Dermis blood vessel endothelial cell (primary cell): ENCODE results near the gene FICD. TPM values are rescaled to one million over a fixed set of nuclear protein-coding genes. Genes with fewer than 3 reads are reported as not detected.
"Not testable (repeated sequence)": the region's sequence is repeated elsewhere in the genome, so short reads cannot be mapped to it uniquely, and the experiment has no call there.

Source experiments
- DNase-seq: peaks from one replicate; pipeline ENCODE4 v3.0.0; 2010
- total RNA-seq: library from RNA; depleted of rRNA; stranded (reverse); fragments of >200 nt; gene quantifications from 2 replicates; pipeline ENCODE4 v1.2.3, GENCODE V29; 2014

The FICD gene
- total RNA-seq = 7.0 TPM in 2 replicates

DNA sequence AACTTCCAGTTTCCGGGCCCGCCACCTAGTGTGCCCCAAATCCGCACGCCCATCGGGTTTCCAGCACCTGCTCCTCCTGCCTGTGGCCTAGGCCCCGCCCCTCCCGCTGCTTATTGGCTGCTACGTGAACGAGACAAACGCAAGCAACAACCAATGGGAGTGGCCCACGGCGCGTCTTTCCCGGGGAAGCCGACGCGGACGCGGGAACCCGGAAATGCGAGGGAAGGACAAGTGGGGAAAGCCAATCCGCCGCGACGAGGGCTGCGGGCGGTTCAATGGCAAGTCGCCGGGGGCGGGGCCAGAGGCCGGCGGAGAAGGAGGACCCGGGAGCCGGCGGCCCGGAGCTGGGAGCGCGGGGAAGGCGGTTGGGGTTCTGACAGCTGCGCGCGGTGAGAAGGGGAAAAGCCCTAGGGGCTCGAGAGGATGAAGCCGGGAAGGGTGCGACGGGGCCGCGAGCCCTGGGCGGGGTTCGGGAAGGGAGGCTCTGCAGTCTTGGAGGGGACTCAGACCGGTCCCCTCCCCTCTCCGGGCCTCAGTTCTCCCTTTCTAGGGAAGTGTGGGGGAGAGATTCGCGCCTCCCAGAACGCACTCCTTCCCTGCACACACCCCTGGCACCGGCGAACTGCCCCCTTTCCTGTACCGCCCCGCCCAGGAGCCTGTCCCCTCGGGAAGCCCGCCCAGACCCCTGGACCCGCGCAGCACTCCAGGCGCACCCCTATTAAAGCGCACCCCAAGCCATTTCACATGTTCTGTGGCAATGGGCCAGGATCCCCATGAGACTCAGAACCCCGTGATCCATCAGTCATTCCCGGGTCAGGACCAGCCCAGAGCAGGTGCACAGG lies at the start of gene FICD:
Gene FICD (plus strand): TSS at position 305 of the 842 bp plus-strand sequence. CDS start 1,696 bp downstream, outside the sequence.
- DNase-seq = peak; percentile 99

GRCh38 chr12:108465417-108465816 lies 49.7 kb upstream of the FICD start:
- no peak for DNase-seq

- DNase-seq = peak; percentile 53
Observed at GRCh38 chr12:108468196-108468968, 46.7 kb upstream of the FICD start.

- DNase-seq = no peak
Observed at GRCh38 chr12:108473400-108474055, 41.5 kb upstream of the FICD start.

DNA sequence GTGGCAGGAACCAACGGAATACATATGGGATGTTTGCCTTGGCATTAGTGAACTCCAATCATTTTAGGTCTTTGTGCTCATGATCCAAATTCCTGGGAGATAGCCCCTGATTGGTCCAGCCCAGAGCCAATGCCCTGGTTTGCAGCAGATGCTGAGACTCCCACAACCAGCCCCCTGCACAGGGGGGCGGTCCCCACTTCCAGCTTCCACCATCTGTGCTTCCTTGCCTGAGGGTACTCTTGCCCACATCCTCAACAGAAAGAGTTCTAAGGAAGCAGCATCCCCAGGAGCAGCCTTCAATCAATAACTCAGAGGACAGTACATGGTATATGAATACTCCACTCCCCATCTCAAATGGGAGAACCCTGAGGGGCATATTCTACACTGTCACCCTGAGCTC lies 39.7 kb upstream of the FICD start:
- DNase-seq = no peak

- DNase-seq = no peak
Observed at GRCh38 chr12:108477055-108477880, 37.8 kb upstream of the FICD start.

DNA sequence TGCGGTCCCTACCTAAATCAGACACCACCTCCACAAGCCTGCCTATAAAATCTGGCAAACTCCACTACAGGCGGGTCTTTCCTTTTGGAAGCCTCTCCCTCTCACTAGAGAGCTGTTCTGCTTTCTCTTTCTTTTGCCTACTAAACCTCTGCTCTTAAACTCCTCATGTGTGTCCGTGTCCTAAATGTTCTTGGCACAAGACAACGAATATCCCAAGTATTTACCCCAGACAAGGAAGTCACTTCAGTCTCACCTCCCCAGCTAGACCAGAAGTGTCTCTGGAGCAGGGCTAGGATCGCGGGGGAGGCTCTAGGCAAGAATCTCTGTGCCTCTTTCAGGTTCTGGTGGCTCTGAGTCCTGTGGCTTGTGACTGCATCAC lies 37.2 kb upstream of the FICD start:
- no peak for DNase-seq

DNA sequence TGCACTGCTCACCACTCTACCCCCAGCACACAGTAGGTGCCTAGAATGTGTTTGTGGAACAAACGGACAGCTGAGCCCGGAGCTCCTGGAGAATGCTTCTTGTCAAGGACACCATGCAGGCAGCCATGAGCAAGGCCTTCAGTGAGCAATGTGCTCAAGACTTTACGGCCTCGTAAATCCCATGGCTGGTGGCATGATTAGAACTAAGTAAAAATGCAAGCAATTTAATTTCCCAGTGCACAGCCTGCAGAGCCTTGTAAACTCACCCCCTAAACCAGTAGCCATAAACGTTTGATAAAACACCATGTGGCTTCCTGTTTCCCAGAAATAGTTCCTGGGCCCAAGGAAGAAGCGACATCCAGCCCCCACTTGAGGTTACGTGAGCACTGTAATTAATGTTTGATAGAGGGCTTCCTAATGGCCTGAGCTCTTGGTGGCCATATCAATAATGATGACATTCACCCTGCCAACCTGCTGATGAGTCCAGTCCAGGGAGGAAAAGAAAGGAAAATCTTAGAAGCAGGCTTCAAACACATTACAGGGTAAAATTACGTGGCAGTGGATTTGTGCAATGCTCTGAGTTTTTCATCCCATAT lies 36.4 kb upstream of the FICD start:
- no peak for DNase-seq

DNA sequence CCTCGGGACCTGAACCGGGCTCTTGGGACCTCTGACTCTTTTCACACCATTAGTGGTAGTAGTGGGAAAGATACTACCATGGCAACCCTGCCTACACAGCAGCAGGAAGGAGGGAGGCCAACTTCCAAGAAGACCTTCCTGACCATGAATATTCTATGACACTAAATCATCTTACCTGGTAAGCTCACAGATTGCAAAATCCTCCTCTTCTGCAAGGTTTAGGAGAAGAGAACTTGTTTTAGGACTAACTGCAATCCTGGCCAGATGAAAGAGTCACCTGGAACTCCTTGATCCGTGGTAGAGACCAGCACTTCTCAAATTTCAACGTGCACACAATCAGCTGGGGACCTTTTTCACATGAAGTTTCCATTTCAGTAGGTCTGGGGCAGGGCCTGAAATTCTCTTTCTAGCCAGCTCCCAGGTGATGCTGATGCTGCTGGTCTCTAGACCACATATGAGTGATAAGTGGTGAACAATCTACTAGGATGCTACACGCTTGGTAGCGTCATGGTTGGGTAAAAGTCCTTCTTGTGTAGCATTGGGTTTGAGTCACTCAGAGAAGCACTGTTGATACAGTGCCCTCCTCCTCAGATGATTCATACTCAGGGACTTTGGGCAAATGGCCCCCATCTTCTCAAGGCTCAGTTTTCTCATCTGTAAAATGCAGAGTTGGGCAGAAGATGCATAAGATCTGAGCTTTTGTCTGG lies 35.6 kb upstream of the FICD start:
- DNase-seq = no peak

- DNase-seq = no peak
Observed at GRCh38 chr12:108482717-108483212, 32.3 kb upstream of the FICD start.

- DNase-seq = no peak
Observed at GRCh38 chr12:108483213-108484059, 31.6 kb upstream of the FICD start.

GRCh38 chr12:108484431-108484830 lies 30.6 kb upstream of the FICD start:
- DNase-seq = no peak

- DNase-seq = no peak
Observed at GRCh38 chr12:108484845-108485244, 30.2 kb upstream of the FICD start.

DNA sequence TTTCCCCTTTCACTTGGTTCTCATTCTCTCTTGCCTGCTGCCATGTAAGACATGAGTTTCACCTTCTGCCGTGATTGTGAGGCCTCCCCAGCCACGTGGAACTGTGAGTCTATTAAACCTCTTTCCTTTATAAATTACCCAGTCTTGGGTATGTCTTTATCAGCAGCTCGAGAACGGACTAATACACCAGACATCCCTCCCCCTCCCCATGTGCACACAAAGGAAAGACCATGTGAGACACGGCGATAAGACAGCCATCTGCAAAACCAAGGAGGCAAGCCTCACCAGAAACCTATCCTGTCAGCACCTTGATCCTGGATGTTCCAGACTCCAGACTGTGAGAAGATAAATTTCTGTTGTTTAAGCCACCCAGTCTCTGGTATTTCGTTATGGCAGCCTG lies 29.7 kb upstream of the FICD start:
- DNase-seq = not testable (repeated sequence)

GRCh38 chr12:108487029-108487428 lies 28.0 kb upstream of the FICD start:
- DNase-seq = not testable (repeated sequence)

DNA sequence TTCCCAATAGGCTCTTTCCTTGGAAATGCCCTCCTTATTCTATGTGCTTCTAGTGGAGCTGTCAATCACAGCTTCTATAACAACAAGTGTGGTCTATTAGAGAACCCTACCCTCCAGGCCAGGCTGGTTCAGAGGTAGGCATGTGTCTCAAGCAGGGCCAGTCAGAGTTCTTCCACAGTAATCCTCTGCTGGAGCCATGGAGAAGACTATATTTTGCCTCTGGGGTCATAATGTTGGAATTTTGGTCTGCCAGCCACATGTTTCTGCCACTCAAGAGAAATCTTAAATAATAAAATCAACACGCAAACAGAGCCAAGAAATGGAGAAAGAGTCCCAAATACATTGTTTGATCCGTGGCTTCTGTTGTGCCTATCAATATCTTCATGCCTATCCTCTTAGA lies 23.8 kb upstream of the FICD start:
- DNase-seq = no peak

GRCh38 chr12:108495054-108495453 lies 20.0 kb upstream of the FICD start:
- DNase-seq = peak; percentile 71

DNA sequence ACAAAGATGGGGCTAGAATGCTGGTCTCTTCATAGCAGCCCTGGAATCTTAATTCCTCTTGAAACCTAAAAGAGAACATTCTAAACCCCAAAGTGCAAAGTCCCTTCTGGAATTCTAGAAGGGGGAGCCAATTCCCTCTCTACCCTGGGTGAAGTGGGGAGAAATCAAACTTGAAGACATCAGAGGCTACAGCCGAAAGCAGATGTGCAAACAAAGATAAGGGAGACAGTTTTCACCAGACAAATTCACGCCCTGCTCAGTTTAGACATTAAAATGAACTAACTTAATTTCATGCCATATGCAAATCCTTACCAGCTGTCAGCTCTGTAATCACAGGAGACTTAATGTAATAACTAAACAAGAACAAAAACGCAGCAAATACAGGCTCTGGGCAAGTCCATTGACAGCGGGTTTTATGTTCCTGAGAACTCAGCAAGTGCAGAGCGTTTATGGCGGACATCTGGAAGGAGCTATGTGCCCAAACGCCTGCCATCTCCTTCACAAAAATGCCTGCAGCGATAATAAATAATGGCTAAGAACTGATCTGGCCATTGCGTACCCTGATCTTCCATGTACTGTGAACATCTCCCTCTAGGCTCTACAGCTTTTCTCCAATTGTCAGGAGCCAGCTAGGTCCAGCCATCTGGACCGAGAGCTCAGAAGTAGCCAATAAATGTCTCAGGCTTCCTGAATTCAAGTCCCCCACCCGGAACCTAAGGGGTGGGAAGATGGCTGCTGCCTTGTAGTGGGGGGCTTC lies 19.1 kb upstream of the FICD start:
- DNase-seq = no peak

- no peak for DNase-seq
Observed at GRCh38 chr12:108498136-108498535, 16.9 kb upstream of the FICD start.
